C4-2B (cell line): ENCODE results near the gene FBXO34.

Experiments
- H3K27ac ChIP-seq: fragments of 450-650 bp; 2 replicates; pipeline ENCODE4 v1.5.1; 2017
- CTCF ChIP-seq: fragments of 450-650 bp; conservative IDR thresholded peaks from 2 replicates; pipeline ENCODE4 v1.5.1; 2017; ENCODE audit warnings: mild to moderate bottlenecking
- ZFX ChIP-seq: fragments of 450-650 bp; IDR thresholded peaks from 2 replicates; pipeline ENCODE4 v1.6.1; 2017

FBXO34 gene

GRCh38 chr14:55327179-55327578 lies 56.0 kb downstream of the FBXO34 start:
- no peak overlapping the region for H3K27ac ChIP-seq
- TF ChIP-seq ZFX (no peak), CTCF (no peak)

- no peak for TF ChIP-seq CTCF
- TF ChIP-seq ZFX: no peak
Measured at GRCh38 chr14:55328317-55328716, 57.1 kb downstream of the FBXO34 start.

GRCh38 chr14:55329999-55330710 lies 58.9 kb downstream of the FBXO34 start:
- H3K27ac ChIP-seq: no peak overlapping the region
- TF ChIP-seq ZFX: no peak
- TF ChIP-seq CTCF: no peak

More at GRCh38 chr14:55328317-55328716, 57.1 kb downstream of the FBXO34 start:
- no peak overlapping the region for H3K27ac ChIP-seq

GRCh38 chr14:55332654-55333570 lies 61.7 kb downstream of the FBXO34 start:
- no peak overlapping the region for H3K27ac ChIP-seq
- TF ChIP-seq ZFX: no peak
- TF ChIP-seq CTCF: no peak

GRCh38 chr14:55333711-55334485 lies 62.7 kb downstream of the FBXO34 start:
- H3K27ac ChIP-seq: no peak overlapping the region; the same call in 1 of the 2 replicates
- TF ChIP-seq ZFX (no peak), CTCF (no peak)

- no peak for TF ChIP-seq CTCF
- no peak for TF ChIP-seq ZFX
- H3K27ac ChIP-seq: no peak overlapping the region
Measured at GRCh38 chr14:55336162-55336561, 64.9 kb downstream of the FBXO34 start.
